ENCODE data around the gene ATAD3A. TPM values are rescaled to one million over a fixed set of nuclear protein-coding genes. Genes with fewer than 3 reads are reported as not detected.

Gene ATAD3A
- total and polyA plus RNA-seq, 2 of the 4 experiments (the other 2 are of a cell fraction), result 27.2 to 34.0 TPM

- H3K4ac ChIP-seq (ENCODE audit: low read depth, low read length), result no peak overlapping the region
- no peak overlapping the region for H4K8ac ChIP-seq (ENCODE audit: low read depth in 2 of 2, low read length in 2 of 2)
- H4K91ac ChIP-seq (ENCODE audit: insufficient read depth, low read depth, low read length), result no peak overlapping the region
- ATAC-seq (ENCODE audit: low read depth) (no peak), DNase-seq (no peak)
- no peaks in the 10 kb centered on the region for H3K9me1 ChIP-seq (ENCODE audit: insufficient read depth, low read length)
- no peak for TF ChIP-seq POLR2A (IDR thresholded peaks at IDR 0.05; ENCODE audit: low read depth, low read length)
- TF ChIP-seq MXI1 (IDR thresholded peaks at IDR 0.05; ENCODE audit: borderline replicate concordance, low read depth, low read length), result no peak
- no peak for TF ChIP-seq SMC3 (IDR thresholded peaks at IDR 0.05; ENCODE audit: low read depth, low read length)
- no peak for TF ChIP-seq FOS (IDR thresholded peaks at IDR 0.05; ENCODE audit: low read depth, low read length)
- no peak for TF ChIP-seq CEBPB (IDR thresholded peaks at IDR 0.05; ENCODE audit: low read depth, low read length)
- no peak for TF ChIP-seq RCOR1 (IDR thresholded peaks at IDR 0.05; ENCODE audit: insufficient replicate concordance, low read length)
- TF ChIP-seq NFE2L2 (IDR thresholded peaks at IDR 0.05; ENCODE audit: low read depth, low read length), result no peak
- no peak for TF ChIP-seq BHLHE40 (IDR thresholded peaks at IDR 0.05; ENCODE audit: low read depth, low read length)
- no peak for TF ChIP-seq MAZ (IDR thresholded peaks at IDR 0.05; ENCODE audit: borderline replicate concordance, low read depth, low read length)
- TF ChIP-seq CHD1 (IDR thresholded peaks at IDR 0.05; ENCODE audit: low read depth, low read length), result no peak
- TF ChIP-seq, protein P1, sequence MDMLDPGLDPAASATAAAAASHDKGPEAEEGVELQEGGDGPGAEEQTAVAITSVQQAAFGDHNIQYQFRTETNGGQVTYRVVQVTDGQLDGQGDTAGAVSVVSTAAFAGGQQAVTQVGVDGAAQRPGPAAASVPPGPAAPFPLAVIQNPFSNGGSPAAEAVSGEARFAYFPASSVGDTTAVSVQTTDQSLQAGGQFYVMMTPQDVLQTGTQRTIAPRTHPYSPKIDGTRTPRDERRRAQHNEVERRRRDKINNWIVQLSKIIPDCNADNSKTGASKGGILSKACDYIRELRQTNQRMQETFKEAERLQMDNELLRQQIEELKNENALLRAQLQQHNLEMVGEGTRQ (IDR thresholded peaks at IDR 0.05; ENCODE audit: low read depth, low read length), result no peak
- no peak for TF ChIP-seq MAFK (IDR thresholded peaks at IDR 0.05; ENCODE audit: low read depth, low read length)
- no peak for TF ChIP-seq CTCF (conservative IDR thresholded peaks at IDR 0.05; ENCODE audit: low read depth, low read length)
- TF ChIP-seq RAD21 (IDR thresholded peaks at IDR 0.05; ENCODE audit: low read length), result no peak
- TF ChIP-seq, protein P2, sequence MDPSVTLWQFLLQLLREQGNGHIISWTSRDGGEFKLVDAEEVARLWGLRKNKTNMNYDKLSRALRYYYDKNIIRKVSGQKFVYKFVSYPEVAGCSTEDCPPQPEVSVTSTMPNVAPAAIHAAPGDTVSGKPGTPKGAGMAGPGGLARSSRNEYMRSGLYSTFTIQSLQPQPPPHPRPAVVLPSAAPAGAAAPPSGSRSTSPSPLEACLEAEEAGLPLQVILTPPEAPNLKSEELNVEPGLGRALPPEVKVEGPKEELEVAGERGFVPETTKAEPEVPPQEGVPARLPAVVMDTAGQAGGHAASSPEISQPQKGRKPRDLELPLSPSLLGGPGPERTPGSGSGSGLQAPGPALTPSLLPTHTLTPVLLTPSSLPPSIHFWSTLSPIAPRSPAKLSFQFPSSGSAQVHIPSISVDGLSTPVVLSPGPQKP (IDR thresholded peaks at IDR 0.05; ENCODE audit: borderline replicate concordance, low read depth, low read length), result no peak
- TF ChIP-seq RFX5 (IDR thresholded peaks at IDR 0.05; ENCODE audit: low read depth, low read length), result no peak
- H4K20me1 ChIP-seq (ENCODE audit: insufficient read depth, low read length), result no peaks in the 10 kb centered on the region
- no peak overlapping the region for H2AFZ ChIP-seq (replicated peaks; ENCODE audit: low read length, poor library complexity)
- CTCF ChIA-PET, result no interaction called here
- POLR2A ChIA-PET (ENCODE audit: unreplicated experiment), result no interaction called here
- H3K27ac ChIP-seq (ENCODE audit: insufficient read depth, low read length), result no peak overlapping the region
- H3K9ac ChIP-seq (ENCODE audit: low read depth, low read length), result no peak overlapping the region
- no peaks in the 10 kb centered on the region for H3K27me3 ChIP-seq (ENCODE audit: control insufficient read depth, insufficient read depth, low read length)
- in situ Hi-C loops (cut with MboI; ENCODE audit: low sequenced_read_pairs), result no loop called here
- H3K9me3 ChIP-seq (ENCODE audit: control insufficient read depth, insufficient read depth, low read length), result no peaks in the 10 kb centered on the region
- no peak overlapping the region for H3K23ac ChIP-seq (ENCODE audit: low read depth, low read length)
- no peak overlapping the region for H2BK120ac ChIP-seq (ENCODE audit: low read depth, low read length)
- H3K36me3 ChIP-seq (ENCODE audit: control insufficient read depth, insufficient read depth, low read length), result no peaks in the 10 kb centered on the region
- no peaks in the 10 kb centered on the region for H3K4me1 ChIP-seq (ENCODE audit: control insufficient read depth, insufficient read depth, low read length)
- WGBS, 2 experiments (ENCODE audit: extremely low coverage in 2 of 2, insufficient read length in 1 of 2), result no CpG with 5 or more reads among the region's 7 CpGs
- dilution Hi-C loops (cut with HindIII; ENCODE audit: low sequenced_read_pairs, unreplicated experiment), result no loop called here
- H3K79me1 ChIP-seq (ENCODE audit: low read depth in 1 of 2, low read length in 2 of 2), result no peaks in the 10 kb centered on the region
- BruUV-seq (replicated peaks), result no TSS peak
- H3K18ac ChIP-seq (ENCODE audit: low read depth, low read length), result no peak overlapping the region
- intact Hi-C loops (cut with micrococcal nuclease), result no loop called here
- H2BK20ac ChIP-seq (ENCODE audit: low read depth, low read length), result no peak overlapping the region
- no peak overlapping the region for H3K56ac ChIP-seq (ENCODE audit: extremely low read depth, insufficient read depth, low read length)
- no peak overlapping the region for H3K14ac ChIP-seq (replicated peaks; ENCODE audit: low read depth, low read length)
- no peak overlapping the region for H2AK5ac ChIP-seq (ENCODE audit: low read depth, low read length)
- no peak overlapping the region for H2AK9ac ChIP-seq (replicated peaks; ENCODE audit: low read depth, low read length, poor library complexity)
- no peak overlapping the region for H4K5ac ChIP-seq (ENCODE audit: low read depth, low read length)
- no peak overlapping the region for H3K4me2 ChIP-seq (ENCODE audit: low read depth, low read length)
- no peak overlapping the region for H2BK15ac ChIP-seq (ENCODE audit: low read depth, low read length)
- no peak overlapping the region for H2BK5ac ChIP-seq (ENCODE audit: low read depth, low read length, poor library complexity, severe bottlenecking)
- H3K4me3 ChIP-seq (ENCODE audit: insufficient read depth, low read depth, low read length), result no peak overlapping the region
These were observed 48.6 kb upstream of the ATAD3A start for GRCh38 chr1:1463312-1463711.

Data from IMR-90 (cell line).